H1 (cell line): ENCODE measurements around the gene OTOP1. TPM values are rescaled to one million over a fixed set of nuclear protein-coding genes. Genes with fewer than 3 reads are reported as not detected.
"Not testable (repeated sequence)": the region's sequence is repeated elsewhere in the genome, so short reads cannot be mapped to it uniquely, and the experiment has no call there.

Source experiments
- CTCF ChIA-PET: fragments of 300-600 bp; sonication (Branson Sonifier 250); formaldehyde crosslinking; loops from one replicate; lab custom pipeline; 2021; ENCODE audit not compliant: partially characterized antibody; lab: Charles Lee
- POLR2A ChIA-PET: fragments of 300-600 bp; sonication (Branson Sonifier 250); formaldehyde crosslinking; loops from one replicate; lab custom pipeline; 2021; ENCODE audit warnings: inconsistent platforms; ENCODE audit not compliant: partially characterized antibody; lab: Charles Lee
- DNase-seq, 2 experiments: peaks; one replicate each; pipeline versions ENCODE4 v3.0.0 to v3.0.0-alpha.2; 2010 to 2022; ENCODE audit warnings: low spot score in 2 of 2, low read depth in 1 of 2, mixed read lengths in 1 of 2
- FAIRE-seq: peaks from 2 replicates; lab custom pipeline; 2011; peaks lifted over from hg19 to GRCh38; lab: Jason Lieb, UNC
- H2AFZ ChIP-seq: 2 replicates; pipeline ENCODE4 v1.8.1; 2012; ENCODE audit warnings: low read length, inconsistent platforms
- H2AK5ac ChIP-seq: 2 replicates; pipeline ENCODE4 v1.6.1; 2013; ENCODE audit warnings: low read depth, low read length
- H2BK120ac ChIP-seq: replicated peaks from 2 replicates; pipeline ENCODE3; 2013; ENCODE audit warnings: low read depth, low read length, inconsistent platforms
- H2BK12ac ChIP-seq: 2 replicates; pipeline ENCODE4 v1.6.1; 2013; ENCODE audit warnings: low read depth, low read length
- H2BK15ac ChIP-seq: 2 replicates; pipeline ENCODE4 v1.6.1; 2013; ENCODE audit warnings: low read length
- H2BK20ac ChIP-seq: 2 replicates; pipeline ENCODE4 v1.6.1; 2013; ENCODE audit warnings: low read length
- H2BK5ac ChIP-seq: 2 replicates; pipeline ENCODE4 v1.6.1; 2013; ENCODE audit warnings: low read depth, low read length
- H3K14ac ChIP-seq: 2 replicates; pipeline ENCODE4 v1.6.1; 2013; ENCODE audit warnings: inconsistent platforms; ENCODE audit not compliant: insufficient read length
- H3K18ac ChIP-seq: 2 replicates; pipeline ENCODE4 v1.6.1; 2013; ENCODE audit warnings: low read length; ENCODE audit errors: extremely low read depth
- H3K23ac ChIP-seq: 2 replicates; pipeline ENCODE4 v1.6.1; 2013; ENCODE audit warnings: inconsistent platforms; ENCODE audit not compliant: insufficient read length
- H3K23me2 ChIP-seq: 2 replicates; pipeline ENCODE4 v1.6.1; 2013; ENCODE audit warnings: low read depth, low read length
- H3K27ac ChIP-seq: 2 replicates; pipeline ENCODE4 v1.6.1; 2011; ENCODE audit warnings: low read depth, low read length, inconsistent platforms
- H3K27me3 ChIP-seq, 4 experiments: replicated peaks in 1 of 4; 1 replicate in 1 of 4; 2 replicates in 3 of 4; pipeline versions ENCODE4 v1.6.1 to v1.8.1; 2011 to 2013; ENCODE audit warnings: low read length in 3 of 4, mild to moderate bottlenecking in 3 of 4, inconsistent platforms in 2 of 4, mixed read lengths in 2 of 4, moderate library complexity in 1 of 4; ENCODE audit not compliant: control insufficient read depth in 3 of 4, insufficient read depth in 3 of 4; ENCODE audit errors: extremely low read depth in 1 of 4
- H3K36me3 ChIP-seq, 4 experiments: 2 replicates each; pipeline versions ENCODE4 v1.6.1 to v1.8.1; 2011 to 2013; ENCODE audit warnings: mild to moderate bottlenecking in 4 of 4, low read length in 3 of 4, moderate library complexity in 2 of 4, control low read depth in 1 of 4, inconsistent platforms in 1 of 4; ENCODE audit not compliant: insufficient read depth in 4 of 4, control insufficient read depth in 2 of 4
- H3K4ac ChIP-seq: replicated peaks from 2 replicates; pipeline ENCODE3; 2013; ENCODE audit warnings: low read length, low read depth, mixed read lengths, inconsistent platforms; ENCODE audit not compliant: insufficient read length
- H3K4me1 ChIP-seq, 4 experiments: replicated peaks in 1 of 4; 1 replicate in 1 of 4; 2 replicates in 3 of 4; pipeline versions ENCODE4 v1.6.1 to v1.8.1; 2011 to 2013; ENCODE audit warnings: low read length in 3 of 4, inconsistent platforms in 2 of 4, mixed read lengths in 1 of 4; ENCODE audit not compliant: insufficient read depth in 4 of 4, control insufficient read depth in 3 of 4
- H3K4me2 ChIP-seq, 2 experiments: 2 replicates each; pipeline versions ENCODE4 v1.6.1 to v1.8.1; 2011 to 2013; ENCODE audit warnings: low read depth in 2 of 2, low read length in 2 of 2, control low read depth in 1 of 2, inconsistent platforms in 1 of 2, mild to moderate bottlenecking in 1 of 2; ENCODE audit not compliant: insufficient read depth in 1 of 2
- H3K4me3 ChIP-seq, 4 experiments: fragments of 200-600, 300-600 bp in 1 of 4; sonication (generic), shearing (Covaris generic), sonication (Bioruptor Twin) in 1 of 4; 2 replicates each; pipeline versions ENCODE4 v1.5.1 to v1.8.1; 2011 to 2016; ENCODE audit warnings: low read length in 4 of 4, low read depth in 3 of 4, control low read depth in 2 of 4, inconsistent platforms in 2 of 4, mild to moderate bottlenecking in 2 of 4, mixed read lengths in 1 of 4, moderate library complexity in 1 of 4; ENCODE audit not compliant: insufficient read depth in 2 of 4; ENCODE audit errors: extremely low read depth in 1 of 4
- H3K56ac ChIP-seq: replicated peaks from 2 replicates; pipeline ENCODE3; 2013; ENCODE audit warnings: low read depth, mild to moderate bottlenecking, mixed read lengths, low read length, inconsistent platforms; ENCODE audit not compliant: insufficient read length
- H3K79me1 ChIP-seq: 2 replicates; pipeline ENCODE4 v1.6.1; 2013; ENCODE audit warnings: low read depth, low read length, control low read depth
- H3K79me2 ChIP-seq, 2 experiments: 2 replicates each; pipeline versions ENCODE4 v1.6.1 to v1.8.1; 2012 to 2013; ENCODE audit warnings: low read length in 2 of 2, mild to moderate bottlenecking in 2 of 2, inconsistent platforms in 1 of 2; ENCODE audit not compliant: insufficient read depth in 2 of 2, control insufficient read depth in 1 of 2
- H3K9ac ChIP-seq, 4 experiments: replicated peaks in 1 of 4; 1 replicate in 1 of 4; 2 replicates in 3 of 4; pipeline versions ENCODE4 v1.6.1 to v1.8.1; 2011 to 2013; ENCODE audit warnings: low read depth in 3 of 4, low read length in 3 of 4, control low read depth in 2 of 4, mild to moderate bottlenecking in 2 of 4, moderate library complexity in 2 of 4, inconsistent platforms in 1 of 4; ENCODE audit errors: extremely low read depth in 1 of 4
- H3K9me3 ChIP-seq, 2 experiments: 2 replicates each; pipeline versions ENCODE4 v1.6.1 to v1.8.1; 2012 to 2013; ENCODE audit warnings: mild to moderate bottlenecking in 2 of 2, moderate library complexity in 2 of 2, control low read depth in 1 of 2, inconsistent platforms in 1 of 2, low read depth in 1 of 2, low read length in 1 of 2, mixed read lengths in 1 of 2; ENCODE audit not compliant: insufficient read depth in 2 of 2
- H4K20me1 ChIP-seq, 2 experiments: replicated peaks in 1 of 2; 2 replicates each; pipeline versions ENCODE3 to v1.8.1; 2011 to 2013; ENCODE audit warnings: inconsistent platforms in 2 of 2, low read length in 2 of 2, mild to moderate bottlenecking in 1 of 2; ENCODE audit not compliant: insufficient read depth in 2 of 2, control insufficient read depth in 1 of 2
- H4K5ac ChIP-seq: 2 replicates; pipeline ENCODE4 v1.6.1; 2013; ENCODE audit warnings: low read length, low read depth, mixed read lengths, inconsistent platforms; ENCODE audit not compliant: insufficient read length
- H4K8ac ChIP-seq: 2 replicates; pipeline ENCODE4 v1.8.0; 2013; ENCODE audit warnings: mild to moderate bottlenecking, moderate library complexity, low read length, inconsistent platforms; ENCODE audit not compliant: insufficient read depth; ENCODE audit errors: extremely low read depth
- H4K91ac ChIP-seq: replicated peaks from 2 replicates; pipeline ENCODE3; 2013; ENCODE audit warnings: low read length, mixed read lengths, inconsistent platforms; ENCODE audit not compliant: insufficient read length
- KDM4A ChIP-seq: IDR thresholded peaks from one replicate; pipeline ENCODE4 v1.7.1; 2012; ENCODE audit warnings: low read depth, mild to moderate bottlenecking, moderate library complexity, low read length, inconsistent platforms; ENCODE audit not compliant: severe bottlenecking
- WGBS, 2 experiments: shearing (Covaris generic) in 1 of 2; methylation state at CpG; one replicate each; pipeline versions ENCODE4 v1.1.6 to v1.1.7; 2013 to 2015; ENCODE audit warnings: low lambda C conversion rate in 2 of 2, mixed read lengths in 2 of 2, inconsistent platforms in 1 of 2, low coverage in 1 of 2, missing lambda C conversion rate in 1 of 2; ENCODE audit not compliant: insufficient replicate concordance in 2 of 2, insufficient coverage in 1 of 2, insufficient read length in 1 of 2; ENCODE audit errors: extremely low coverage in 1 of 2, missing lambda C conversion rate in 1 of 2; 5-methylcytosine and 5-hydroxymethylcytosine counted together
- polyA plus RNA-seq, 7 experiments: library from polyadenylated mRNA; depleted of rRNA in 3 of 7; stranded (reverse) in 5 of 7; unstranded in 2 of 7; fragments of >200 nt in 5 of 7; fragments of 200-250 nt in 2 of 7; gene quantifications; 1 replicate in 5 of 7; 2 replicates in 1 of 7; 4 replicates in 1 of 7; pipeline versions ENCODE4 v1.2.1 to v1.2.3, GENCODE V29; 2011 to 2013; ENCODE audit warnings: missing spikeins in 2 of 7, mixed read lengths in 2 of 7
- total RNA-seq: library from RNA; stranded (reverse); fragmentation: NEBNext Ultra II Directional; extraction: Animal tissue kit (Norgen Biotek cat#: 25700); gene quantifications from 2 replicates; pipeline ENCODE4 v1.2.1, GENCODE V29; 2021

Gene OTOP1
- total and polyA plus RNA-seq, 2 of the 8 experiments (the other 6 are each of a cell fraction or from before 2014, with no cell fraction given): not detected

DNA sequence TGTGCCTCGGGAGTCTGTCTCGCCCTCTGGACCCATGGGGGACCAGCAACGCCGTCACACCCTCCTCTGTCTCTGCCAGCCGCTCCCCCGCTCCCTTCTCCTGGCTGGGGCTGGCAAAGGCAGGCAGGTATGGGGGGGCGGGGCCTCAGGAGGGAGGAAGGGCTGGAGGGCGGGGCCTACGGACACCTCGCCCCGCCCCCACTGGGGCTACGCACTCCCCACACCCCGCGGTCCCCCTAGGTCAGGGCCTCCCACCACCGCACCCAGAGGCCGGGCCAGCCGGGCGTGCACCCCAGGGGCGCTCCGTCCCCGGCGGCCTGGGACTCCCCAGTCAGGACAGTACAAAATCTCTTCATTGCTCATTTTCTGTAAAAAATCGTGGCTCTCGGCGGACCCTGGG is 84.0 kb downstream of the OTOP1 start:
- H3K9me3 ChIP-seq, H3K4me1 ChIP-seq, H4K8ac ChIP-seq, H3K79me1 ChIP-seq, H2AFZ ChIP-seq, H4K20me1 ChIP-seq, H2BK20ac ChIP-seq, FAIRE-seq, H2BK12ac ChIP-seq, H2BK15ac ChIP-seq, H3K36me3 ChIP-seq, H2BK5ac ChIP-seq, H3K4ac ChIP-seq, H4K91ac ChIP-seq, H2BK120ac ChIP-seq, H3K23me2 ChIP-seq, H3K27me3 ChIP-seq, H3K23ac ChIP-seq, H3K18ac ChIP-seq, H3K14ac ChIP-seq, H4K5ac ChIP-seq, H3K27ac ChIP-seq, H3K79me2 ChIP-seq, H2AK5ac ChIP-seq, H3K9ac ChIP-seq, POLR2A ChIA-PET, H3K56ac ChIP-seq: not testable (repeated sequence)
- WGBS, 2 experiments: 0% methylated on average over 2 of the region's 25 CpGs; no CpG with 5 or more reads in 1 of the 2 experiments
- peak in 1 of 2 experiments; percentile 88 for DNase-seq
- peak overlapping the region; percentile 70 to 76 for H3K4me2 ChIP-seq
- TF ChIP-seq KDM4A: peak; percentile 19
- peak overlapping the region; percentile 47 to 72 (median 57); a peak in 6 of 8 replicates for H3K4me3 ChIP-seq
- CTCF ChIA-PET: interaction anchor here (1.1 kb wide), 1 partner anchor 35 kb away, joined by 4 read pairs; no protein-coding TSS in a partner anchor

DNA sequence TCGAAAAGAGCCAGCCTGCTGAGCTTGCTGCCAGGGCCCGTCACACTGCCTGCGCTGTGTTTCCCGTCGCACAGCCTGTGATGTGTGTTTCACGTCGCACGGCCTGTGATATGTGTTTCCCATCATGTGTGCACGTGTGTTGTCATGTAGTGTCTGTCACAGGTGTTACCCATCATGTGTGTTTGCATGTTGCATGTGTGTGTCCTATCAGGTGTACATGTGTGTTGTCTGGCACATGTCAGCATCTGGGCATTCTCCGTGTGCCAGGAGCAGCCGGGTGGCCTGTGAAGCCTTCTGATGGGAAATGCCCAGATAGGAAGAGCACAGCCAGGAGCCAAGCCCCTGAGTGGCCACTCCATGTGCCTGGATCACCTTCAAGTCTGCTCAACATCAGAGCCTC is 85.5 kb downstream of the OTOP1 start:
- H3K4me2 ChIP-seq, CTCF ChIA-PET, H4K91ac ChIP-seq, H3K23ac ChIP-seq, H3K4ac ChIP-seq, H4K5ac ChIP-seq, H3K9me3 ChIP-seq, DNase-seq, FAIRE-seq, H3K4me1 ChIP-seq, H3K36me3 ChIP-seq, H3K79me1 ChIP-seq, H2AK5ac ChIP-seq, H3K27me3 ChIP-seq, POLR2A ChIA-PET, H4K20me1 ChIP-seq, H2BK120ac ChIP-seq, H3K23me2 ChIP-seq, H3K56ac ChIP-seq, H3K4me3 ChIP-seq, H3K9ac ChIP-seq, H3K18ac ChIP-seq, H3K79me2 ChIP-seq, H3K27ac ChIP-seq, H2BK5ac ChIP-seq, H2BK20ac ChIP-seq, H2AFZ ChIP-seq, H3K14ac ChIP-seq, H2BK15ac ChIP-seq, H4K8ac ChIP-seq: not testable (repeated sequence)
- H2BK12ac ChIP-seq: peak overlapping the region; percentile 9; the same call in 1 of the 2 replicates
- 86% methylated on average over 3 of the region's 11 CpGs; no CpG with 5 or more reads in 1 of the 2 experiments for WGBS, 2 experiments
